Loucy (cell line): Measurements from ENCODE around the gene SCAND1.

ENCODE experiments used
- CTCF ChIP-seq: fragments of 200-600 bp; sonication (generic); conservative IDR thresholded peaks from 2 replicates; pipeline ENCODE4 v1.5.1; 2014; ENCODE audit warnings: mild to moderate bottlenecking, antibody characterized with exemption, low read length
- EZH2phosphoT487 ChIP-seq: fragments of 200-600 bp; IDR thresholded peaks from 2 replicates; pipeline ENCODE4 v1.6.1; 2018; ENCODE audit warnings: antibody characterized with exemption, mild to moderate bottlenecking, moderate library complexity, borderline replicate concordance

GRCh38 chr20:35917077-35917476 is 37.2 kb downstream of the SCAND1 start:
- TF ChIP-seq CTCF (no peak), EZH2phosphoT487 (no peak)
